ENCODE results near the gene ITGB2.

- TF ChIP-seq CTCF (IDR thresholded peaks at IDR 0.05): no peak
- no peak for TF ChIP-seq EZH2 (IDR thresholded peaks at IDR 0.05)
- no peak for TF ChIP-seq EZH2phosphoT487 (IDR thresholded peaks at IDR 0.05)
Measured at GRCh38 chr21:44850905-44851657, 69.6 kb downstream of the ITGB2 start.

Measured in neural progenitor cell (in vitro differentiated cells).